PFSK-1 (cell line): ENCODE results near the gene RAD51.

Experiments used
- SIN3A ChIP-seq: IDR thresholded peaks from 2 replicates; pipeline ENCODE4 v1.6.1; 2012; ENCODE audit warnings: mild to moderate bottlenecking, low read length, moderate library complexity, borderline replicate concordance; ENCODE audit not compliant: insufficient read depth
- TAF1 ChIP-seq: IDR thresholded peaks from 2 replicates; pipeline ENCODE4 v1.6.1; 2012; ENCODE audit warnings: low read length, control low read depth, borderline replicate concordance; ENCODE audit not compliant: insufficient read depth

- no peak for TF ChIP-seq TAF1
- TF ChIP-seq SIN3A = no peak
Measured at GRCh38 chr15:40768521-40769273, 73.7 kb downstream of the RAD51 start.
